Lung microvascular endothelial cell (primary cell): ENCODE data around the gene VGLL4. TPM values are rescaled to one million over a fixed set of nuclear protein-coding genes. Genes with fewer than 3 reads are reported as not detected.
"Not testable (repeated sequence)": the region's sequence is repeated elsewhere in the genome, so short reads cannot be mapped to it uniquely, and the experiment has no call there.

Experiments used
- DNase-seq, 2 donors: peaks; one replicate each; pipeline versions ENCODE4 v3.0.0 to v3.0.0-alpha.2; 2010; ENCODE audit warnings: low read depth in 2 of 2
- total RNA-seq: library from RNA; depleted of rRNA; stranded (reverse); fragments of >200 nt; gene quantifications from 2 replicates; pipeline ENCODE4 v1.2.1, GENCODE V29; 2014

Gene VGLL4
- total RNA-seq, 1 donor from 2014 or later, result 58.1 TPM

- no peak for DNase-seq
These were observed 108.3 kb downstream of the VGLL4 start for GRCh38 chr3:11535243-11535960.

- no peak for DNase-seq
These were observed 109.0 kb downstream of the VGLL4 start for GRCh38 chr3:11534793-11535101.

- no peak for DNase-seq
These were observed 109.5 kb downstream of the VGLL4 start for GRCh38 chr3:11534011-11534792.

- no peak for DNase-seq
These were observed 110.8 kb downstream of the VGLL4 start for GRCh38 chr3:11532931-11533391.

GRCh38 chr3:11530153-11530721 is 113.5 kb downstream of the VGLL4 start:
- peak in 1 of 2 donors; percentile 47 for DNase-seq

GRCh38 chr3:11529281-11529680 is 114.4 kb downstream of the VGLL4 start:
- no peak for DNase-seq

- DNase-seq, result not testable (repeated sequence)
These were observed 117.6 kb downstream of the VGLL4 start for GRCh38 chr3:11526121-11526520.

GRCh38 chr3:11523572-11524101 is 120.1 kb downstream of the VGLL4 start:
- DNase-seq, result peak; percentile 48 to 94

- peak in 1 of 2 donors; percentile 31 for DNase-seq
These were observed 120.7 kb downstream of the VGLL4 start for GRCh38 chr3:11522953-11523571.

- DNase-seq, result no peak
These were observed 121.4 kb downstream of the VGLL4 start for GRCh38 chr3:11522398-11522715.

- DNase-seq, result no peak
These were observed 122.5 kb downstream of the VGLL4 start for GRCh38 chr3:11521167-11521566.

GRCh38 chr3:11517601-11518000 is 126.1 kb downstream of the VGLL4 start:
- DNase-seq, result no peak

- peak; percentile 87 to 95 for DNase-seq
These were observed 129.4 kb downstream of the VGLL4 start for GRCh38 chr3:11514191-11514821.

GRCh38 chr3:11513817-11514135 is 129.9 kb downstream of the VGLL4 start:
- DNase-seq, result peak in 1 of 2 donors; percentile 50

- DNase-seq, result not testable (repeated sequence)
These were observed 130.4 kb downstream of the VGLL4 start for GRCh38 chr3:11513125-11513816.

- not testable (repeated sequence) for DNase-seq
These were observed 132.1 kb downstream of the VGLL4 start for GRCh38 chr3:11511606-11512005.

- no peak for DNase-seq
These were observed 133.4 kb downstream of the VGLL4 start for GRCh38 chr3:11510356-11510755.

- DNase-seq, result no peak
These were observed 133.7 kb downstream of the VGLL4 start for GRCh38 chr3:11510001-11510340.

- DNase-seq, result peak; percentile 81 to 83
These were observed 134.3 kb downstream of the VGLL4 start for GRCh38 chr3:11509173-11510000.
